H9 (cell line): ENCODE data around the gene P2RY14. TPM values are rescaled to one million over a fixed set of nuclear protein-coding genes. Genes with fewer than 3 reads are reported as not detected.

Source experiments
- DNase-seq: peaks from one replicate; pipeline ENCODE4 v3.0.0-alpha.2; 2017
- H2AFZ ChIP-seq: one replicate; pipeline ENCODE4 v1.6.1; 2013; ENCODE audit warnings: mild to moderate bottlenecking, low read length, control low read depth, moderate library complexity
- H2AK5ac ChIP-seq: 2 replicates; pipeline ENCODE4 v1.6.1; 2013; ENCODE audit warnings: low read length, control low read depth, mixed read lengths; ENCODE audit not compliant: insufficient read length
- H2BK120ac ChIP-seq: one replicate; pipeline ENCODE4 v1.6.1; 2013; ENCODE audit warnings: low read depth, mild to moderate bottlenecking, low read length, control low read depth, inconsistent platforms; ENCODE audit not compliant: poor library complexity, severe bottlenecking
- H2BK12ac ChIP-seq: 2 replicates; pipeline ENCODE4 v1.6.1; 2013; ENCODE audit warnings: low read length, control low read depth, mixed read lengths, low read depth; ENCODE audit not compliant: insufficient read length
- H2BK15ac ChIP-seq: 2 replicates; pipeline ENCODE4 v1.6.1; 2013; ENCODE audit warnings: low read depth, low read length, control low read depth
- H2BK20ac ChIP-seq: one replicate; pipeline ENCODE4 v1.6.1; 2013; ENCODE audit warnings: low read depth, mild to moderate bottlenecking, low read length, control low read depth, inconsistent platforms; ENCODE audit not compliant: poor library complexity, severe bottlenecking
- H2BK5ac ChIP-seq: 2 replicates; pipeline ENCODE4 v1.6.1; 2013; ENCODE audit warnings: low read length, control low read depth, mixed read lengths; ENCODE audit not compliant: insufficient read length
- H3K14ac ChIP-seq: 2 replicates; pipeline ENCODE4 v1.6.1; 2013; ENCODE audit warnings: low read length, control low read depth; ENCODE audit not compliant: insufficient read depth
- H3K18ac ChIP-seq: 2 replicates; pipeline ENCODE4 v1.6.1; 2013; ENCODE audit warnings: low read depth, mild to moderate bottlenecking, mixed read lengths, low read length, control low read depth; ENCODE audit not compliant: insufficient read length
- H3K23ac ChIP-seq: 2 replicates; pipeline ENCODE4 v1.6.1; 2013; ENCODE audit warnings: low read length, control low read depth, mixed read lengths, low read depth; ENCODE audit not compliant: insufficient read length
- H3K23me2 ChIP-seq: 2 replicates; pipeline ENCODE4 v1.6.1; 2013; ENCODE audit warnings: low read depth, mild to moderate bottlenecking, mixed read lengths, low read length, control low read depth; ENCODE audit not compliant: insufficient read length, poor library complexity, severe bottlenecking
- H3K27ac ChIP-seq: 2 replicates; pipeline ENCODE4 v1.5.1; 2013; ENCODE audit warnings: low read length, control low read depth, mixed read lengths, low read depth; ENCODE audit not compliant: insufficient read length
- H3K27me3 ChIP-seq: 2 replicates; pipeline ENCODE4 v1.6.1; 2013; ENCODE audit warnings: low read length, control low read depth, inconsistent platforms; ENCODE audit not compliant: insufficient read depth
- H3K4ac ChIP-seq: 2 replicates; pipeline ENCODE4 v1.6.1; 2013; ENCODE audit warnings: low read depth, mild to moderate bottlenecking, control low read depth, inconsistent platforms, low read length, moderate library complexity
- H3K4me1 ChIP-seq: 2 replicates; pipeline ENCODE4 v1.6.1; 2013; ENCODE audit warnings: low read length, control low read depth, inconsistent platforms; ENCODE audit not compliant: insufficient read depth
- H3K4me2 ChIP-seq: 2 replicates; pipeline ENCODE4 v1.6.1; 2013; ENCODE audit warnings: low read length, control low read depth, mixed read lengths; ENCODE audit not compliant: insufficient read length, insufficient read depth
- H3K56ac ChIP-seq: 2 replicates; pipeline ENCODE4 v1.6.1; 2013; ENCODE audit warnings: low read depth, mild to moderate bottlenecking, mixed read lengths, low read length, control low read depth; ENCODE audit not compliant: insufficient read length
- H3K79me1 ChIP-seq: 2 replicates; pipeline ENCODE4 v1.6.1; 2013; ENCODE audit warnings: low read depth, mild to moderate bottlenecking, moderate library complexity, low read length, control low read depth, inconsistent platforms; ENCODE audit not compliant: insufficient read depth, poor library complexity, severe bottlenecking
- H3K79me2 ChIP-seq: 2 replicates; pipeline ENCODE4 v1.6.1; 2013; ENCODE audit warnings: low read length, control low read depth, inconsistent platforms; ENCODE audit not compliant: insufficient read depth
- H3K9ac ChIP-seq: 2 replicates; pipeline ENCODE4 v1.6.1; 2013; ENCODE audit warnings: low read length, control low read depth, mixed read lengths; ENCODE audit not compliant: insufficient read length; ENCODE audit errors: extremely low read depth
- H3K9me3 ChIP-seq: one replicate; pipeline ENCODE4 v1.6.1; 2013; ENCODE audit warnings: low read depth, low read length, inconsistent platforms; ENCODE audit not compliant: control insufficient read depth
- H3T11ph ChIP-seq: one replicate; pipeline ENCODE4 v1.6.1; 2013; ENCODE audit warnings: mild to moderate bottlenecking, low read length, control low read depth, inconsistent platforms
- H4K20me1 ChIP-seq: one replicate; pipeline ENCODE4 v1.6.1; 2013; ENCODE audit not compliant: control insufficient read depth, insufficient read length, insufficient read depth
- H4K5ac ChIP-seq: 2 replicates; pipeline ENCODE4 v1.6.1; 2013; ENCODE audit warnings: low read depth, mild to moderate bottlenecking, mixed read lengths, low read length, control low read depth; ENCODE audit not compliant: insufficient read length
- H4K8ac ChIP-seq: replicated peaks from 2 replicates; pipeline ENCODE4 v1.6.1; 2013; ENCODE audit warnings: low read length, control low read depth, mixed read lengths, low read depth; ENCODE audit not compliant: insufficient read length
- H4K91ac ChIP-seq: 2 replicates; pipeline ENCODE4 v1.6.1; 2013; ENCODE audit warnings: low read depth, mild to moderate bottlenecking, moderate library complexity, mixed read lengths, low read length, control low read depth; ENCODE audit not compliant: insufficient read length
- H3K27ac Mint-ChIP-seq, 3 experiments: 2 replicates in 2 of 3; 3 replicates in 1 of 3; pipeline ENCODE4 v1.8.0; 2020 to 2021; ENCODE audit warnings: mixed read lengths in 3 of 3, mild to moderate bottlenecking in 1 of 3, moderate library complexity in 1 of 3
- H3K27me3 Mint-ChIP-seq: 2 replicates; pipeline ENCODE4 v1.8.0; 2021; ENCODE audit warnings: low read depth, mild to moderate bottlenecking, moderate library complexity, mixed read lengths
- H3K36me3 Mint-ChIP-seq, 3 experiments: 2 replicates in 2 of 3; 3 replicates in 1 of 3; pipeline ENCODE4 v1.8.0; 2020 to 2021; ENCODE audit warnings: low read depth in 3 of 3, mixed read lengths in 3 of 3; ENCODE audit not compliant: insufficient read depth in 1 of 3
- H3K4me1 Mint-ChIP-seq, 2 experiments: 2 replicates each; pipeline ENCODE4 v1.8.0; 2020; ENCODE audit warnings: mixed read lengths in 2 of 2
- H3K4me3 Mint-ChIP-seq, 2 experiments: 2 replicates in 1 of 2; 3 replicates in 1 of 2; pipeline ENCODE4 v1.8.0; 2020 to 2021; ENCODE audit warnings: mild to moderate bottlenecking in 2 of 2, mixed read lengths in 2 of 2, moderate library complexity in 1 of 2
- H3K9me3 Mint-ChIP-seq, 2 experiments: 2 replicates in 1 of 2; 3 replicates in 1 of 2; pipeline ENCODE4 v1.8.0; 2020; ENCODE audit warnings: mild to moderate bottlenecking in 2 of 2, mixed read lengths in 2 of 2, moderate library complexity in 1 of 2
- CTCF ChIP-seq: fragments of 200-600 bp; sonication (generic); conservative IDR thresholded peaks from 3 replicates; pipeline ENCODE4 v1.8.0; 2021; ENCODE audit warnings: antibody characterized with exemption, mild to moderate bottlenecking
- WGBS: extraction: QIAGEN DNeasy Blood & Tissue Kit; methylation state at CpG from one replicate; pipeline ENCODE4 v1.1.7; 2013; ENCODE audit warnings: missing lambda C conversion rate, low lambda C conversion rate, mixed read lengths; ENCODE audit not compliant: insufficient read length; ENCODE audit errors: extremely low coverage; 5-methylcytosine and 5-hydroxymethylcytosine counted together
- total RNA-seq: library from RNA; stranded (reverse); gene quantifications from 2 replicates; pipeline ENCODE4 v1.2.1, GENCODE V29; 2021

Gene P2RY14
- total RNA-seq, 1 experiment from 2014 or later = not detected

GRCh38 chr3:151201051-151201730 is 77.2 kb downstream of the P2RY14 start:
- H2BK5ac ChIP-seq = no peak overlapping the region
- no peak overlapping the region for H3K4me3 Mint-ChIP-seq
- no peaks in the 10 kb centered on the region for H3K79me1 ChIP-seq
- H4K5ac ChIP-seq = no peak overlapping the region
- H3K79me2 ChIP-seq = no peaks in the 10 kb centered on the region
- no peak overlapping the region for H3K23ac ChIP-seq
- H4K20me1 ChIP-seq = no peaks in the 10 kb centered on the region
- no peak overlapping the region for H3K4ac ChIP-seq
- H3K27me3 Mint-ChIP-seq = no peaks in the 10 kb centered on the region
- no peak overlapping the region for H3K9ac ChIP-seq
- H3K4me1 ChIP-seq = no peaks in the 10 kb centered on the region
- H3K4me1 Mint-ChIP-seq = no peaks in the 10 kb centered on the region
- no peak overlapping the region for H2BK15ac ChIP-seq
- H3K27me3 ChIP-seq = no peaks in the 10 kb centered on the region
- H4K91ac ChIP-seq = no peak overlapping the region
- no peaks in the 10 kb centered on the region for H3K9me3 ChIP-seq
- no peak overlapping the region for H2AK5ac ChIP-seq
- H3K14ac ChIP-seq = no peak overlapping the region
- no peak for TF ChIP-seq CTCF
- H3K27ac ChIP-seq = no peak overlapping the region
- H3K56ac ChIP-seq = no peak overlapping the region
- H3K27ac Mint-ChIP-seq = no peak overlapping the region
- no peak overlapping the region for H4K8ac ChIP-seq
- no peak overlapping the region for H2BK20ac ChIP-seq
- DNase-seq = no peak
- no peak overlapping the region for H3T11ph ChIP-seq
- H3K9me3 Mint-ChIP-seq = no peaks in the 10 kb centered on the region
- H3K4me2 ChIP-seq = no peak overlapping the region
- H3K36me3 Mint-ChIP-seq = no peaks in the 10 kb centered on the region; a peak in 1 of 7 replicates
- H3K23me2 ChIP-seq = no peaks in the 10 kb centered on the region
- WGBS = no CpG with 5 or more reads among the region's 7 CpGs
- no peak overlapping the region for H2AFZ ChIP-seq
- H2BK12ac ChIP-seq = no peak overlapping the region
- H3K18ac ChIP-seq = no peak overlapping the region
- H2BK120ac ChIP-seq = no peak overlapping the region
